RWPE1 (cell line): ENCODE results near the gene DDX43.
"Not testable (repeated sequence)": the region's sequence is repeated elsewhere in the genome, so short reads cannot be mapped to it uniquely, and the experiment has no call there.

Source experiments
- CTCF ChIA-PET: fragments of 350-600 bp; sonication (Branson Sonifier 250); formaldehyde crosslinking; extraction: SDS; loops from one replicate; lab custom pipeline; 2021; lab: Yijun Ruan, JAX
- POLR2A ChIA-PET: fragments of 400-600 bp; formaldehyde crosslinking; extraction: SDS; loops from one replicate; lab custom pipeline; 2020; ENCODE audit warnings: antibody characterized with exemption; ENCODE audit not compliant: low non-redundant PET; lab: Yijun Ruan, JAX
- DNase-seq: peaks from one replicate; pipeline ENCODE4 v3.0.0; 2012; ENCODE audit warnings: low spot score
- H3K27ac ChIP-seq: fragments of 450-650 bp; 2 replicates; pipeline ENCODE4 v1.5.1; 2017
- CTCF ChIP-seq: fragments of 450-650 bp; conservative IDR thresholded peaks from 2 replicates; pipeline ENCODE4 v1.5.1; 2017; ENCODE audit warnings: low read depth, mild to moderate bottlenecking

Gene DDX43

GRCh38 chr6:73369157-73369556 is 25.5 kb upstream of the DDX43 start:
- no peak for DNase-seq
- H3K27ac ChIP-seq = no peak overlapping the region
- ChIA-PET POLR2A (no interaction called here), CTCF (interaction anchor here (0.6 kb wide), 1 partner anchor 1262 kb away, joined by 3 read pairs; no protein-coding TSS in a partner anchor)
- no peak for TF ChIP-seq CTCF

GRCh38 chr6:73369563-73369962 is 25.1 kb upstream of the DDX43 start, which contains the start of gene OOEP:
Gene OOEP (minus strand): TSS chr6:73369897. CDS start chr6:73369792, 105 bp downstream.
- no peak for DNase-seq
- POLR2A ChIA-PET = no interaction called here
- TF ChIP-seq CTCF = no peak
- no peak within 1 kb of the TSS for H3K27ac ChIP-seq
- CTCF ChIA-PET = interaction anchor here (0.6 kb wide), 1 partner anchor 1261 kb away, joined by 3 read pairs; no protein-coding TSS in a partner anchor

GRCh38 chr6:73371984-73372383 is 22.6 kb upstream of the DDX43 start:
- no peak overlapping the region for H3K27ac ChIP-seq
- POLR2A ChIA-PET = no interaction called here
- no peak for TF ChIP-seq CTCF
- no peak for DNase-seq
- CTCF ChIA-PET = no interaction called here

- ChIA-PET CTCF (no interaction called here), POLR2A (no interaction called here)
- DNase-seq = no peak
- no peak for TF ChIP-seq CTCF
- no peak overlapping the region for H3K27ac ChIP-seq
These were observed 22.1 kb upstream of the DDX43 start for GRCh38 chr6:73372516-73372915.

GRCh38 chr6:73375216-73375615 is 19.4 kb upstream of the DDX43 start:
- no peak for DNase-seq
- TF ChIP-seq CTCF = no peak
- ChIA-PET POLR2A (no interaction called here), CTCF (no interaction called here)
- no peak overlapping the region for H3K27ac ChIP-seq

GRCh38 chr6:73377225-73377624 is 17.4 kb upstream of the DDX43 start:
- CTCF ChIA-PET = no interaction called here
- POLR2A ChIA-PET = no interaction called here

GRCh38 chr6:73381531-73381930 is 13.1 kb upstream of the DDX43 start:
- POLR2A ChIA-PET, DNase-seq, H3K27ac ChIP-seq: not testable (repeated sequence)
- CTCF ChIA-PET = interaction anchor here (0.6 kb wide), 1 partner anchor 450 kb away, joined by 5 read pairs; no protein-coding TSS in a partner anchor

More at GRCh38 chr6:73377225-73377624, 17.4 kb upstream of the DDX43 start:
- no peak for TF ChIP-seq CTCF
- no peak overlapping the region for H3K27ac ChIP-seq
- DNase-seq = no peak
